Measurements from ENCODE around the gene ATP2A1.

DNA sequence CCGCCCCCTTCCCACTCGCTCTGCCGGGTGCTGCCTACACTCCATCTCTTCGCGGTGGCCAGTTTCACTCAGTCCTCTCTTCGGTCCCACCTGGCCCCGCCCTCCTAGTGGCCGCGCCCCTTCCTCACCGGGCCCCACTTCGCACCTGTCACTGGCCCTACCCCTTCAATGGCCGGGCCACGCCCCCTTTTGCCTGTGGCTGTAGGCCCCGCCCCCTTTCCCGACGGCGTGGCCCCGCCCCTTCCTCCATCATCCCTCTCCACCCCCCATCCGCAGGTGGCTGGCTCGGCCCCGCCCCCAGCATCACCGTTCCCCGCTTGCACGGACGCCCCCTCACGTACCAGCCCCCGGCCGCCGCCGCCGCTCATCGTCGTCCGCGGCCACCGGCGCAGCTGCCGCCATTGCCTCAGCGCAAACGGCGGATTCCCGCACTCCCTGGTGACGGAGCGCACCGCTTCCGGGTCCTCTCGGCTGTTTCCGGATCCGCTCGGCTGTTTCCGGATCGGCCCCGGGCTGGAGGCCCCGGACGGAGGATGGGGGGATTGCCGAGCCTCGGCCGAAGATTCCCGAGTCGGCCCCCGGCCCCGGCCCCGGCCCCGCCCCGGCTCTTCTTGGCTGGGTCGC, 46.6 kb downstream of the ATP2A1 start, which contains the start of gene RABEP2:
- peak; percentile 20 for TF ChIP-seq POLR2A (IDR thresholded peaks at IDR 0.05)
- TF ChIP-seq, protein P1, sequence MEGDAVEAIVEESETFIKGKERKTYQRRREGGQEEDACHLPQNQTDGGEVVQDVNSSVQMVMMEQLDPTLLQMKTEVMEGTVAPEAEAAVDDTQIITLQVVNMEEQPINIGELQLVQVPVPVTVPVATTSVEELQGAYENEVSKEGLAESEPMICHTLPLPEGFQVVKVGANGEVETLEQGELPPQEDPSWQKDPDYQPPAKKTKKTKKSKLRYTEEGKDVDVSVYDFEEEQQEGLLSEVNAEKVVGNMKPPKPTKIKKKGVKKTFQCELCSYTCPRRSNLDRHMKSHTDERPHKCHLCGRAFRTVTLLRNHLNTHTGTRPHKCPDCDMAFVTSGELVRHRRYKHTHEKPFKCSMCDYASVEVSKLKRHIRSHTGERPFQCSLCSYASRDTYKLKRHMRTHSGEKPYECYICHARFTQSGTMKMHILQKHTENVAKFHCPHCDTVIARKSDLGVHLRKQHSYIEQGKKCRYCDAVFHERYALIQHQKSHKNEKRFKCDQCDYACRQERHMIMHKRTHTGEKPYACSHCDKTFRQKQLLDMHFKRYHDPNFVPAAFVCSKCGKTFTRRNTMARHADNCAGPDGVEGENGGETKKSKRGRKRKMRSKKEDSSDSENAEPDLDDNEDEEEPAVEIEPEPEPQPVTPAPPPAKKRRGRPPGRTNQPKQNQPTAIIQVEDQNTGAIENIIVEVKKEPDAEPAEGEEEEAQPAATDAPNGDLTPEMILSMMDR (IDR thresholded peaks at IDR 0.05), result no peak
